Left ventricle myocardium inferior (tissue), 1 donor: Measurements from ENCODE around the gene SYTL2. TPM values are rescaled to one million over a fixed set of nuclear protein-coding genes. Genes with fewer than 3 reads are reported as not detected.

Experiments
- DNase-seq: peaks from one replicate; pipeline ENCODE4 v3.0.0-alpha.2; 2020
- H3K27ac ChIP-seq: fragments of 200-600 bp; replicated peaks from 2 replicates; pipeline ENCODE4 v1.8.0; 2021
- H3K27me3 ChIP-seq: fragments of 200-600 bp; 2 replicates; pipeline ENCODE4 v1.8.0; 2021; ENCODE audit warnings: low read depth
- H3K36me3 ChIP-seq: fragments of 200-600 bp; 2 replicates; pipeline ENCODE4 v1.8.0; 2021
- H3K4me1 ChIP-seq: fragments of 200-600 bp; 2 replicates; pipeline ENCODE4 v1.8.0; 2021
- H3K4me3 ChIP-seq: fragments of 200-600 bp; 2 replicates; pipeline ENCODE4 v1.8.0; 2021; ENCODE audit warnings: mild to moderate bottlenecking, moderate library complexity
- H3K9me3 ChIP-seq: fragments of 200-600 bp; replicated peaks from 2 replicates; pipeline ENCODE4 v1.8.0; 2021
- CTCF ChIP-seq: fragments of 200-600 bp; IDR thresholded peaks from 2 replicates; pipeline ENCODE4 v1.8.0; 2021; ENCODE audit warnings: antibody characterized with exemption, mild to moderate bottlenecking, borderline replicate concordance
- intact Hi-C: fragments of 100-400 bp; cut with micrococcal nuclease; formaldehyde crosslinking; loops from one replicate; pipeline ENCODE4 v1.11.0; 2022
- total RNA-seq: library from RNA; stranded (reverse); fragmentation: NEBNext Ultra II Directional; extraction: Animal tissue kit (Norgen Biotek cat#: 25700); gene quantifications from one replicate; pipeline ENCODE4 v1.2.1, GENCODE V29; 2021
- donor health status: DM: no; HTN: yes; CAD: no; lungs with severe emphysema.

Gene SYTL2
- total RNA-seq, 1 donor from 2014 or later = 3.8 TPM

GRCh38 chr11:85771568-85771967 lies 39.4 kb downstream of the SYTL2 start:
- intact Hi-C loops = no loop called here
- H3K36me3 ChIP-seq = no peaks in the 10 kb centered on the region
- no peak for DNase-seq
- no peaks in the 10 kb centered on the region for H3K4me1 ChIP-seq
- H3K27ac ChIP-seq = no peak overlapping the region
- no peaks in the 10 kb centered on the region for H3K27me3 ChIP-seq
- H3K4me3 ChIP-seq = no peak overlapping the region
- H3K9me3 ChIP-seq = peaks cover 21% of the 10 kb centered on the region
- TF ChIP-seq CTCF = no peak

- TF ChIP-seq CTCF = no peak
- no peak for DNase-seq
- intact Hi-C loops = no loop called here
- Histone ChIP-seq H3K4me1 (no peaks in the 10 kb centered on the region), H3K9me3 (peaks cover 14% of the 10 kb centered on the region), H3K27me3 (no peaks in the 10 kb centered on the region), H3K36me3 (no peaks in the 10 kb centered on the region), H3K4me3 (no peak overlapping the region), H3K27ac (no peak overlapping the region)
Observed at GRCh38 chr11:85769771-85770170, 41.2 kb downstream of the SYTL2 start.

- no peaks in the 10 kb centered on the region for H3K36me3 ChIP-seq
- H3K27ac ChIP-seq = no peak overlapping the region
- no peak overlapping the region for H3K4me3 ChIP-seq
- intact Hi-C loops = no loop called here
- no peak for TF ChIP-seq CTCF
- no peaks in the 10 kb centered on the region for H3K27me3 ChIP-seq
- no peak for DNase-seq
- no peaks in the 10 kb centered on the region for H3K4me1 ChIP-seq
- peaks cover 14% of the 10 kb centered on the region for H3K9me3 ChIP-seq
Observed at GRCh38 chr11:85768473-85769146, 42.3 kb downstream of the SYTL2 start.

- no peak for DNase-seq
- H3K27ac ChIP-seq = no peak overlapping the region
- H3K36me3 ChIP-seq = no peaks in the 10 kb centered on the region
- no peak overlapping the region for H3K4me3 ChIP-seq
- H3K4me1 ChIP-seq = no peaks in the 10 kb centered on the region
- H3K27me3 ChIP-seq = no peaks in the 10 kb centered on the region
- TF ChIP-seq CTCF = no peak
- peaks cover 14% of the 10 kb centered on the region for H3K9me3 ChIP-seq
- intact Hi-C loops = no loop called here
Observed at GRCh38 chr11:85767246-85767945, 43.5 kb downstream of the SYTL2 start.

- Histone ChIP-seq H3K27me3 (no peaks in the 10 kb centered on the region), H3K9me3 (peaks cover 14% of the 10 kb centered on the region), H3K4me1 (no peaks in the 10 kb centered on the region), H3K27ac (no peak overlapping the region), H3K36me3 (no peaks in the 10 kb centered on the region), H3K4me3 (no peak overlapping the region)
- TF ChIP-seq CTCF = no peak
- intact Hi-C loops = no loop called here
- DNase-seq = no peak
Observed at GRCh38 chr11:85766721-85767161, 44.2 kb downstream of the SYTL2 start.
